B cell (primary cell): Measurements from ENCODE around the gene IGF1R. TPM values are rescaled to one million over a fixed set of nuclear protein-coding genes. Genes with fewer than 3 reads are reported as not detected.

Source experiments
- ATAC-seq: fragments of 200-7000 bp; cut with Tn5 transposase; one replicate; pipeline ENCODE4 v1.10.0; 2021; ENCODE audit warnings: low read depth, mild to moderate bottlenecking, moderate number of reproducible peaks, moderate library complexity
- CTCF ChIA-PET: fragments of 350-600 bp; sonication (Branson Sonifier 250); formaldehyde crosslinking; loops from one replicate; lab custom pipeline; 2021; ENCODE audit warnings: antibody characterized with exemption, inconsistent platforms; lab: Charles Lee
- POLR2A ChIA-PET: fragments of 350-600 bp; sonication (Branson Sonifier 250); formaldehyde crosslinking; loops from one replicate; lab custom pipeline; 2021; ENCODE audit warnings: antibody characterized with exemption; lab: Charles Lee
- DNase-seq: peaks from one replicate; pipeline ENCODE4 v3.0.0; 2013
- H2AFZ ChIP-seq: 2 replicates; pipeline ENCODE4 v1.6.1; 2012; ENCODE audit warnings: mild to moderate bottlenecking, low read depth, low read length; ENCODE audit not compliant: insufficient read depth, poor library complexity, severe bottlenecking
- H3K27ac ChIP-seq, 2 donors: 1 replicate in 1 of 2; 2 replicates in 1 of 2; pipeline ENCODE4 v1.5.1; 2012 to 2013; ENCODE audit warnings: low read length in 2 of 2, mild to moderate bottlenecking in 2 of 2, moderate library complexity in 1 of 2
- H3K27me3 ChIP-seq, 4 experiments: fragments of 200-600 bp in 1 of 4; sonication (generic) in 1 of 4; replicated peaks in 1 of 4; 1 replicate in 2 of 4; 2 replicates in 2 of 4; pipeline versions ENCODE4 v1.6.1 to v1.7.0; 2013 to 2016; ENCODE audit warnings: low read length in 3 of 4, mild to moderate bottlenecking in 2 of 4, mixed read lengths in 1 of 4, moderate library complexity in 1 of 4; ENCODE audit not compliant: insufficient read depth in 4 of 4, control insufficient read depth in 3 of 4; ENCODE audit errors: control extremely low read depth in 1 of 4
- H3K36me3 ChIP-seq, 2 experiments: replicated peaks in 1 of 2; 1 replicate in 1 of 2; 2 replicates in 1 of 2; pipeline versions ENCODE4 v1.6.1 to v1.7.1; 2013; ENCODE audit warnings: low read length in 1 of 2; ENCODE audit not compliant: insufficient read depth in 2 of 2, control insufficient read depth in 1 of 2; ENCODE audit errors: control extremely low read depth in 1 of 2, extremely low read depth in 1 of 2
- H3K4me1 ChIP-seq, 2 donors: fragments of 200-600 bp in 1 of 2; sonication (generic) in 1 of 2; 1 replicate in 1 of 2; 2 replicates in 1 of 2; pipeline versions ENCODE4 v1.5.1 to v1.6.1; 2013 to 2017; ENCODE audit warnings: low read length in 2 of 2; ENCODE audit not compliant: control insufficient read depth in 2 of 2, insufficient read depth in 2 of 2
- H3K4me2 ChIP-seq: replicated peaks from 2 replicates; pipeline ENCODE3; 2012; ENCODE audit warnings: mild to moderate bottlenecking, low read depth, low read length; ENCODE audit not compliant: poor library complexity, severe bottlenecking
- H3K4me3 ChIP-seq, 5 experiments: fragments of 200-600 bp in 1 of 5; sonication (generic) in 1 of 5; 1 replicate in 3 of 5; 2 replicates in 2 of 5; pipeline versions ENCODE4 v1.5.1 to v1.7.0; 2011 to 2016; ENCODE audit warnings: low read length in 4 of 5, mild to moderate bottlenecking in 4 of 5, low read depth in 2 of 5, control low read depth in 1 of 5, moderate library complexity in 1 of 5; ENCODE audit not compliant: insufficient read depth in 1 of 5; ENCODE audit errors: control extremely low read depth in 1 of 5, extremely low read depth in 1 of 5
- H3K79me2 ChIP-seq: fragments of 200-600 bp; sonication (generic); one replicate; pipeline ENCODE4 v1.6.0; 2016; ENCODE audit warnings: low read length; ENCODE audit not compliant: control insufficient read depth, insufficient read depth
- H3K9ac ChIP-seq: fragments of 200-600 bp; sonication (generic); 2 replicates; pipeline ENCODE4 v1.6.1; 2017; ENCODE audit warnings: mild to moderate bottlenecking, low read length, moderate library complexity
- H3K9me3 ChIP-seq, 3 donors: one replicate each; pipeline versions ENCODE4 v1.6.1 to v1.7.1; 2013; ENCODE audit warnings: low read length in 2 of 3; ENCODE audit not compliant: control insufficient read depth in 2 of 3, insufficient read depth in 1 of 3; ENCODE audit errors: control extremely low read depth in 1 of 3
- H4K20me1 ChIP-seq: 2 replicates; pipeline ENCODE4 v1.6.0; 2012; ENCODE audit warnings: mild to moderate bottlenecking, low read length; ENCODE audit not compliant: insufficient read depth, control insufficient read depth, poor library complexity, severe bottlenecking
- H3K27ac Mint-ChIP-seq: one replicate; pipeline ENCODE4 v1.8.0; 2021; ENCODE audit warnings: mixed read lengths
- H3K27me3 Mint-ChIP-seq: one replicate; pipeline ENCODE4 v1.8.0; 2021; ENCODE audit warnings: mixed read lengths
- H3K4me1 Mint-ChIP-seq: one replicate; pipeline ENCODE4 v1.8.0; 2021; ENCODE audit warnings: mixed read lengths
- H3K4me3 Mint-ChIP-seq: one replicate; pipeline ENCODE4 v1.8.0; 2021; ENCODE audit warnings: mixed read lengths
- H3K9me3 Mint-ChIP-seq: one replicate; pipeline ENCODE4 v1.8.0; 2022; ENCODE audit warnings: mixed read lengths; ENCODE audit not compliant: insufficient read depth
- EZH2 ChIP-seq: IDR thresholded peaks from 2 replicates; pipeline ENCODE4 v1.6.1; 2012; ENCODE audit warnings: borderline replicate concordance, low read depth, mild to moderate bottlenecking, moderate library complexity, low read length; ENCODE audit not compliant: insufficient read depth, poor library complexity, severe bottlenecking
- WGBS: methylation state at CpG from one replicate; pipeline ENCODE4 v1.1.5; 2013; ENCODE audit warnings: missing lambda C conversion rate; ENCODE audit not compliant: insufficient coverage; 5-methylcytosine and 5-hydroxymethylcytosine counted together
- intact Hi-C: fragments of 100-400 bp; cut with micrococcal nuclease; formaldehyde crosslinking; loops from one replicate; pipeline ENCODE4 v1.10.0; 2022
- polyA plus RNA-seq: library from polyadenylated mRNA; depleted of rRNA; stranded (reverse); fragments of >200 nt; gene quantifications from 2 replicates; pipeline ENCODE4 v1.2.3, GENCODE V29; 2012
- total RNA-seq, 2 donors: library from RNA; stranded (reverse); fragments of 120-200 nt in 1 of 2; gene quantifications; 1 replicate in 1 of 2; 2 replicates in 1 of 2; pipeline versions ENCODE4 v1.2.3 to v1.2.4, GENCODE V29; 2013 to 2022
- TF ChIP-seq, protein P1 (sequence below): fragments of 200-600 bp; IDR thresholded peaks from one replicate; pipeline ENCODE4 v1.8.0; 2022; ENCODE audit warnings: antibody characterized with exemption, mild to moderate bottlenecking

Gene IGF1R
- total and polyA plus RNA-seq, 2 donors (not counting 1 experiment from before 2014, with no cell fraction given), result 5.4 to 23.1 TPM

DNA sequence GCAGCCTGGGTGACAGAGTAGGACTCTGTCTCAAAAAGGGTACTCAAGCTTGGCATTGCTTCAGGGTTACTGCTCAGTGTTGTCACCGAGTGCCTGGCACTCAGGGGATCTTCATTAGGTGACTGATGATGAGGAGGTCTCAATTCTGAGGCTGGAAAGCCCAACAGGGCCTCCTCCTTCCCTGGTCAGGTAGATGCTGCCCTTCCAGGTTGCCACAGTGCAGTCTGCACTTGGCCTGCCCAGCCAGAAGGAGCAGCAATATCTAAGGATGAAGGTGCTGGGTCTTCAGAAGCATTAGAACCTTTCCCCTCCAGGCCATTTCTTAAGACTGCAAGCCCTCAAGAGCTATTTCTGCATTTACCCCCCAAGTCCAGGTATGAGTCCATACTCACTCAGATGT lies 317.3 kb downstream of the IGF1R start:
- Mint-ChIP-seq H3K27ac (no peak overlapping the region), H3K27me3 (peaks cover 10% of the 10 kb centered on the region), H3K4me3 (no peak overlapping the region), H3K4me1 (no peaks in the 10 kb centered on the region), H3K9me3 (peaks cover 5% of the 10 kb centered on the region)
- H3K4me3 ChIP-seq, result no peak overlapping the region
- H3K9me3 ChIP-seq, result peaks cover 0 to 12% (median 7%) of the 10 kb centered on the region in 3 donors
- TF ChIP-seq, protein P1, sequence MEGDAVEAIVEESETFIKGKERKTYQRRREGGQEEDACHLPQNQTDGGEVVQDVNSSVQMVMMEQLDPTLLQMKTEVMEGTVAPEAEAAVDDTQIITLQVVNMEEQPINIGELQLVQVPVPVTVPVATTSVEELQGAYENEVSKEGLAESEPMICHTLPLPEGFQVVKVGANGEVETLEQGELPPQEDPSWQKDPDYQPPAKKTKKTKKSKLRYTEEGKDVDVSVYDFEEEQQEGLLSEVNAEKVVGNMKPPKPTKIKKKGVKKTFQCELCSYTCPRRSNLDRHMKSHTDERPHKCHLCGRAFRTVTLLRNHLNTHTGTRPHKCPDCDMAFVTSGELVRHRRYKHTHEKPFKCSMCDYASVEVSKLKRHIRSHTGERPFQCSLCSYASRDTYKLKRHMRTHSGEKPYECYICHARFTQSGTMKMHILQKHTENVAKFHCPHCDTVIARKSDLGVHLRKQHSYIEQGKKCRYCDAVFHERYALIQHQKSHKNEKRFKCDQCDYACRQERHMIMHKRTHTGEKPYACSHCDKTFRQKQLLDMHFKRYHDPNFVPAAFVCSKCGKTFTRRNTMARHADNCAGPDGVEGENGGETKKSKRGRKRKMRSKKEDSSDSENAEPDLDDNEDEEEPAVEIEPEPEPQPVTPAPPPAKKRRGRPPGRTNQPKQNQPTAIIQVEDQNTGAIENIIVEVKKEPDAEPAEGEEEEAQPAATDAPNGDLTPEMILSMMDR, result no peak
- TF ChIP-seq EZH2, result no peak
- 89% methylated on average over 1 of the region's 1 CpG for WGBS
- H3K36me3 ChIP-seq, result peaks cover 6 to 8% of the 10 kb centered on the region in 2 experiments
- no peaks in the 10 kb centered on the region for H4K20me1 ChIP-seq
- no peak for ATAC-seq
- no peak for DNase-seq
- CTCF ChIA-PET, result no interaction called here
- no peak overlapping the region for H3K9ac ChIP-seq
- H2AFZ ChIP-seq, result no peak overlapping the region
- intact Hi-C loops, result no loop called here
- POLR2A ChIA-PET, result no interaction called here
- H3K27ac ChIP-seq, result no peak overlapping the region
- no peaks in the 10 kb centered on the region for H3K79me2 ChIP-seq
- H3K4me1 ChIP-seq, result no peaks in the 10 kb centered on the region
- H3K4me2 ChIP-seq, result no peak overlapping the region
- H3K27me3 ChIP-seq, result no peaks in the 10 kb centered on the region

DNA sequence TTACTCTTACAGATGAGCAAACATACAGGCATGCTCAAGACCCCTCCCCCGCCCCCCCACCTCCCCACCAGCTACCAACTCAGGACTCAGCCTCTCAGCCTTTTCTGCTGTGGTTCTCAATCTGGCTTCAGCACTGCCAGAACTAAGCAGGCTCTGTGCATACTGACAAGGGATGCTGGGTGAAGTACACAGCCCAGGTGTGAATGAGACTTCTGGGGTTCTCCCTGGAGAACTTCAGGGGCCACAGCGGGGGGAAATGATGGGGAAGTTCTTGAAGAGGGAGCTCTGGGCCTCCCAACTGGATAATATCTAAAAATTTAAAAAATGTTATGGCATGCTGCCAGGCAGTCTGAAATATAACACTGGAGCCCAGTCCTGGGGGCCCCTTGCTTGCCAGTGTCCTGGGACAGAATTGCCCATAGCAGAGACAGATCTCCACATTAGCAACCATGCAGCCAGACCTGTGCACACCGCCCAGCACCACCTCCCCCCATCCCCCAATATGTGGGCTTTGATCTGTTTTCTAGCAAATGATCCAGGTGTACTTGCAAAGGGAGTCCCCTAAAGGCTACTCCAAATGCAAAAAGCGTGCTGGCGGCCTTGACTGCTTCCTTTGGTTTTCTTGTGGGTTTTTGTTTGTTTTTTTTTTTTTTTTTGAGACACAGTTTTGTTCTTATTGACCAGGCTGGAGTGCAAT lies 317.9 kb downstream of the IGF1R start:
- no CpG with 5 or more reads among the region's 5 CpGs for WGBS
- H3K4me1 ChIP-seq, result no peaks in the 10 kb centered on the region
- H3K27me3 ChIP-seq, result peaks cover 0 to 2% (median 0%) of the 10 kb centered on the region in 4 experiments
- H3K36me3 ChIP-seq, result peaks cover 5 to 7% of the 10 kb centered on the region in 2 experiments
- TF ChIP-seq, protein P1, result no peak
- no peak for TF ChIP-seq EZH2
- intact Hi-C loops, result no loop called here
- DNase-seq (no peak), ATAC-seq (no peak)
- peaks cover 5% of the 10 kb centered on the region for H3K9me3 Mint-ChIP-seq
- CTCF ChIA-PET, result no interaction called here
- no peak overlapping the region for H2AFZ ChIP-seq
- no peaks in the 10 kb centered on the region for H3K4me1 Mint-ChIP-seq
- H3K27ac ChIP-seq, result no peak overlapping the region
- no peak overlapping the region for H3K4me3 ChIP-seq
- H3K27me3 Mint-ChIP-seq, result peaks cover 10% of the 10 kb centered on the region
- no peak overlapping the region for H3K4me3 Mint-ChIP-seq
- H3K9me3 ChIP-seq, result peaks cover 0 to 7% (median 7%) of the 10 kb centered on the region in 3 donors
- no peaks in the 10 kb centered on the region for H3K79me2 ChIP-seq
- POLR2A ChIA-PET, result no interaction called here
- no peak overlapping the region for H3K9ac ChIP-seq
- H3K4me2 ChIP-seq, result no peak overlapping the region
- H3K27ac Mint-ChIP-seq, result no peak overlapping the region
- no peaks in the 10 kb centered on the region for H4K20me1 ChIP-seq
